ENCODE measurements around the gene PARD3. TPM values are rescaled to one million over a fixed set of nuclear protein-coding genes. Genes with fewer than 3 reads are reported as not detected.

Gene PARD3
- total RNA-seq, 2 experiments from 2014 or later, result 0.53 to 0.71 TPM

DNA sequence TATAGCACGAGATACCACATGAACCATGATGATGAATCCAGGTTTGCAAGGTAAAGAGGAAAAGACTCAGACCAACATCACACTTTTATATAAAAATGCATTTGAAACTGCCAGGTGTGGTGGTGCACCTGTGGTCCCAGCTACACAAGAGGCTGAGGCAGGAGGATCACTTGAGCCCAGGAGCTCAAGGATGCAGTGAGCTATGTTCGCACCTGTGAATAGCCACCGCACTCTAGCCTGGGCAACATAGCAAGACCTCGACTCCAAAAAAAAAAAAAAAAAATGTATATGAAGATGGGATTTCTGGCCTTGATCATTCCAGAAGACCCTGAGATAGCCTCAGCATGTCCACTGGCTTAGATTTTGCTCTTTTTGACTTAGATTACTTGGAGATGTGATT lies 161.6 kb downstream of the PARD3 start:
- Mint-ChIP-seq H3K27ac (no peak overlapping the region), H3K27me3 (peaks cover 7% of the 10 kb centered on the region), H3K4me1 (ENCODE audit: low read depth) (no peaks in the 10 kb centered on the region), H3K4me3 (no peak overlapping the region), H3K9me3 (no peaks in the 10 kb centered on the region), H3K36me3 (ENCODE audit: low read depth) (no peaks in the 10 kb centered on the region)
- Histone ChIP-seq H3K27me3 (ENCODE audit: control insufficient read depth in 1 of 2, insufficient read depth in 2 of 2, low read length in 2 of 2) (no peaks in the 10 kb centered on the region), H3K4me1 (ENCODE audit: insufficient read depth, low read length) (no peaks in the 10 kb centered on the region), H3K4me3 (ENCODE audit: low read length) (no peak overlapping the region), H3K27ac (ENCODE audit: low read depth in 1 of 2, low read length in 2 of 2) (no peak overlapping the region), H3K9me3 (ENCODE audit: control insufficient read depth in 1 of 2, insufficient read depth in 1 of 2, low read length in 2 of 2) (no peaks in the 10 kb centered on the region), H3K36me3 (ENCODE audit: insufficient read depth, low read length) (no peaks in the 10 kb centered on the region)
- TF ChIP-seq CTCF (IDR thresholded peaks at IDR 0.05), result no peak
- intact Hi-C loops (cut with DNase I, micrococcal nuclease), result loop anchor here in 1 of 2 experiments (10.0 kb wide), 1 partner anchor 561 kb away; no protein-coding TSS in a partner anchor
- DNase-seq (no peak), ATAC-seq (ENCODE audit: poor library complexity) (no peak)
- ChIA-PET POLR2A (no interaction called here), CTCF (interaction anchor here (1.0 kb wide), 1 partner anchor 15 kb away, joined by 3 read pairs; no protein-coding TSS in a partner anchor)

GRCh38 chr10:34651416-34652195 lies 163.5 kb downstream of the PARD3 start:
- intact Hi-C loops (cut with DNase I, micrococcal nuclease), result loop anchor here in 1 of 2 experiments (10.0 kb wide), 1 partner anchor 563 kb away; no protein-coding TSS in a partner anchor
- H3K4me1 ChIP-seq (ENCODE audit: insufficient read depth, low read length), result no peaks in the 10 kb centered on the region
- no peaks in the 10 kb centered on the region for H3K9me3 ChIP-seq (ENCODE audit: control insufficient read depth in 1 of 2, insufficient read depth in 1 of 2, low read length in 2 of 2)
- ChIA-PET CTCF (no interaction called here), POLR2A (no interaction called here)
- no peak for TF ChIP-seq CTCF (IDR thresholded peaks at IDR 0.05)
- no peak for DNase-seq
- Mint-ChIP-seq H3K4me3 (no peak overlapping the region), H3K4me1 (ENCODE audit: low read depth) (no peaks in the 10 kb centered on the region), H3K9me3 (no peaks in the 10 kb centered on the region), H3K27me3 (peaks cover 7% of the 10 kb centered on the region), H3K36me3 (ENCODE audit: low read depth) (no peaks in the 10 kb centered on the region), H3K27ac (no peak overlapping the region)
- H3K27ac ChIP-seq (ENCODE audit: low read depth in 1 of 2, low read length in 2 of 2), result no peak overlapping the region
- ATAC-seq (ENCODE audit: poor library complexity), result no peak
- H3K36me3 ChIP-seq (ENCODE audit: insufficient read depth, low read length), result no peaks in the 10 kb centered on the region
- H3K27me3 ChIP-seq (ENCODE audit: control insufficient read depth in 1 of 2, insufficient read depth in 2 of 2, low read length in 2 of 2), result no peaks in the 10 kb centered on the region
- H3K4me3 ChIP-seq (ENCODE audit: low read length), result no peak overlapping the region

- Mint-ChIP-seq H3K27ac (no peak overlapping the region), H3K4me1 (ENCODE audit: low read depth) (no peaks in the 10 kb centered on the region), H3K36me3 (ENCODE audit: low read depth) (no peaks in the 10 kb centered on the region), H3K4me3 (no peak overlapping the region), H3K9me3 (no peaks in the 10 kb centered on the region), H3K27me3 (peaks cover 7% of the 10 kb centered on the region)
- Histone ChIP-seq H3K36me3 (ENCODE audit: insufficient read depth, low read length) (no peaks in the 10 kb centered on the region), H3K27me3 (ENCODE audit: control insufficient read depth in 1 of 2, insufficient read depth in 2 of 2, low read length in 2 of 2) (no peaks in the 10 kb centered on the region), H3K4me3 (ENCODE audit: low read length) (no peak overlapping the region), H3K4me1 (ENCODE audit: insufficient read depth, low read length) (no peaks in the 10 kb centered on the region), H3K27ac (ENCODE audit: low read depth in 1 of 2, low read length in 2 of 2) (no peak overlapping the region), H3K9me3 (ENCODE audit: control insufficient read depth in 1 of 2, insufficient read depth in 1 of 2, low read length in 2 of 2) (no peaks in the 10 kb centered on the region)
- CTCF ChIA-PET, result no interaction called here
- DNase-seq (no peak), ATAC-seq (ENCODE audit: poor library complexity) (no peak)
- intact Hi-C loops (cut with DNase I, micrococcal nuclease), result loop anchor here in 1 of 2 experiments (10.0 kb wide), 1 partner anchor 565 kb away; no protein-coding TSS in a partner anchor
- POLR2A ChIA-PET, result no interaction called here
- no peak for TF ChIP-seq CTCF (IDR thresholded peaks at IDR 0.05)
Measured at GRCh38 chr10:34650156-34650555, 164.9 kb downstream of the PARD3 start.
